NCI-H226 (cell line): ENCODE data around the gene SNRNP25.
"Not testable (repeated sequence)": the region's sequence is repeated elsewhere in the genome, so short reads cannot be mapped to it uniquely, and the experiment has no call there.

Experiments
- DNase-seq: peaks from one replicate; pipeline ENCODE4 v3.0.0-alpha.2; 2015

SNRNP25 gene

DNA sequence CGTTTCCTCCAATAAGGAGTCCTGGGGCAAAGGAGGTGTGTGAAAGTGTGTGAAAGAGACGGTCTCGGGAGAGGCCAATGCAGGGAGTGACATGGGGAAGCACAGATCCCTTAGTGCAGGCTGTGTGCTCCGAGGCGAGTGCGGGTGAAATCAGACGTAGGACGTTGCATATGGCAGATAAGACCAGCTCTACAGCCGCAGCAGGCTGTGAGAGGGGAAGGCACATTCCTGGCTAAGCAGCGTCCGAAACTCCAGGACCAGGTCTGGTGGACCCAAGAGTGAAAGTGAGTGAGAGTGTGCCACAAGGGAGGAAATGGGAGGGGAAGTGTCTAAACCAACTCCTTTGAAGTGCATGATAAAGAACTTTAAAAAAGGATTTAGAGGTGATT is 11.6 kb upstream of the SNRNP25 start:
- no peak for DNase-seq

- DNase-seq = no peak
These were observed 10.9 kb upstream of the SNRNP25 start for GRCh38 chr16:42691-43090.

GRCh38 chr16:43294-43693 is 10.3 kb upstream of the SNRNP25 start:
- no peak for DNase-seq

- DNase-seq = no peak
These were observed 9.0 kb upstream of the SNRNP25 start for GRCh38 chr16:44655-45054.

- no peak for DNase-seq
These were observed 8.2 kb upstream of the SNRNP25 start for GRCh38 chr16:45454-45853.

GRCh38 chr16:46510-46909 is 7.1 kb upstream of the SNRNP25 start:
- DNase-seq = not testable (repeated sequence)

DNA sequence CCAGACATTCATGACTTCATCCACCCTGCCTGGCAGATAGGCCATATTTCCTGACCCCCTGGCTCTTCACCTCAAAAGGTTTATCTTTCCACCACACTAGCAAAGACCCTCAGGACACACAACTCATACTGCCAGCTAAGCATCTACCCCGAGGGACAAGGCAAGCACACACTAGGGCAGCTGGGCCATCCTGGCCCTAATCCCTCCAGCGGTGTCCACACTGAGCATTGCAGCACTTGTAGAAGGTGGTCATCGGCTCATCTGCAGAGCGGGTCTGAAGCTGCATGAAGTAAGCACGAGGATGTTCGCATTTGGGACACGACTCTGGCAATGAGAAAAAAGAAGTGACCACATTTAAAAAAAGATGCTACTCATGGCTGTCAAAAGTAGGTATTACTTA is 6.4 kb upstream of the SNRNP25 start:
- no peak for DNase-seq

GRCh38 chr16:50769-51591 is 2.6 kb upstream of the SNRNP25 start:
- DNase-seq = no peak

GRCh38 chr16:54237-54581 is 581 bp downstream of the SNRNP25 start:
- no peak for DNase-seq

DNA sequence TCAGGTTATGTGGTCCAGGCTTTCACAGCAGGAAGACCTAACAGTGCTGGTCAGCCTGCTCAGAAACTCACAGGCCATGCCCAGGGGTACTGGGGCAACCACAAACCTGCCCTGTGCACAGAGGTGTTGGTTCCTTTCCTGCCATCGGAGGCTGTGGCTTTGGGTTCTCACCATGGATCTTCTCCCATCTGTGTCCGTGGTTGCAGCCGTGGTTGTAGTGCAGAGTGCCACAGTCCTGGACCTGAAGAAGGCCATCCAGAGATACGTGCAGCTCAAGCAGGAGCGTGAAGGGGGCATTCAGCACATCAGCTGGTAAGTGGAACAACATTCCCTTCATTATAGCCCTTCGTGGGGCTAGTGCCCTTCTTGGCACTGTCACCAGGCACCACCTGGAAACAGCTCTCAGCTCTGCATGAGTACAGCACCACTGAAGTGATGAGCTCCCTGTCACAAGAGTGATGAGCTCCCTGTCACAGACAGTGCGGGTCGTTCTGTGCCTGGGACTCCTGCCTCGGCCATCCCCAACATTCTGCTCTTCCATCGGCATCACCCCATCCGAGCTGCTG is 2.0 kb downstream of the SNRNP25 start:
- DNase-seq = no peak

- DNase-seq = no peak
These were observed 2.8 kb downstream of the SNRNP25 start for GRCh38 chr16:56231-56927.

- DNase-seq = no peak
These were observed 4.1 kb downstream of the SNRNP25 start for GRCh38 chr16:57711-58110.

- no peak for DNase-seq
These were observed 5.1 kb downstream of the SNRNP25 start for GRCh38 chr16:58491-59439.

DNA sequence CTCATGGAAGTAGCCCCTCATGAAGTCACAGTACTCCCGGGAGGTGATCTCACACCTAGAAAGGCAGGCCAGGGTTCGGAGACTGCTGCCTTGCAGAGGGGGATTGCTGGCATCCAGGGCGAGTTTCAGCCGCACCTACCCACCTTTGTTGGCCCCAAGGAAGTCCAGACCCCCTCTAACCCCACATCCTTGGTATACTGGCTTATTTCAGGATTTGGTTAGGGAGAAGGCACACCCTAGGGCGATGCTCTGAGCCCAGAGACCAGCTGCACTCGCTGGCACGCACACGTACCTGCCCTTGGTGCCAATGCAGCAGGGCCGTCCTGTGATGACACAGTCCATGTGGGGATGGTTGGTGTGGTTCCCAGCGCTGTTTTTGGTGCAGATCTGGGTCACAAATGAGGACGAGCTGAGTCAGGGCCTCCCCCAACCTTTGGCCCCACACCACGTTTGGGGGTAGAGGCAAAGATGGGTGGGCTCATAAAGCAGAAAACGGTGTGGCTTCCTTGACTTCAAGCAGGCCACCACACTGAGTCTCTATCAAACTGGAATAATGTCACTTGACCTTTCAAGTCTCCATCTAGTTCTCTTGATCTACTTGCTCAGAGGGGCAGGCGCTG is 5.9 kb downstream of the SNRNP25 start:
- DNase-seq = no peak

- DNase-seq = no peak
These were observed 6.5 kb downstream of the SNRNP25 start for GRCh38 chr16:60166-60565.

- DNase-seq = no peak
These were observed 7.6 kb downstream of the SNRNP25 start for GRCh38 chr16:60929-61878.

- DNase-seq = no peak
These were observed 8.3 kb downstream of the SNRNP25 start for GRCh38 chr16:61879-62281.

GRCh38 chr16:62283-62967 is 8.8 kb downstream of the SNRNP25 start:
- DNase-seq = no peak

- no peak for DNase-seq
These were observed 9.4 kb downstream of the SNRNP25 start for GRCh38 chr16:62968-63391.

DNA sequence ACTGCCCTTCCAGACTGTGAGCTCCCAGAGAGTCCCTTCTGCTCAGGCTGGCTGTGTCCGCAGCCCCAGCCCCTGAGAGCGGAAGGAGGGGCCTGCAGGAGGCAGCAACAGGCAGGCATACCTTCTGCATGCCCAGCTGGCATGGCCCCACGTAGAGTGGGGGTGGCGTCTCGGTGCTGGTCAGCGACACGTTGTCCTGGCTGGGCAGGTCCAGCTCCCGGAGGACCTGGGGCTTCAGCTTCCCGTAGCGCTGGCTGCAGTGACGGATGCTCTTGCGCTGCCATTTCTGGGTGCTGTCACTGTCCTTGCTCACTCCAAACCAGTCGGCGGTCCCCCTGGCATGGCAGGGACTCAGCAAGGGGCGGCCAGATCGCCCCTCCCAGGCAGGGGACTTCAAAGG is 9.8 kb downstream of the SNRNP25 start:
- DNase-seq = no peak
